Immature natural killer cell (primary cell): ENCODE data around the gene EGFR. TPM values are rescaled to one million over a fixed set of nuclear protein-coding genes. Genes with fewer than 3 reads are reported as not detected.
A peak's percentile ranks its signal among the peaks of the same experiment; 100 is the strongest.

Experiments used
- DNase-seq, 3 donors: peaks; one replicate each; pipeline ENCODE4 v3.0.0; 2022; ENCODE audit warnings: mixed read lengths in 1 of 3
- H3K27ac Mint-ChIP-seq, 6 donors: one replicate each; pipeline ENCODE4 v1.8.0; 2020; ENCODE audit warnings: mixed read lengths in 6 of 6, mild to moderate bottlenecking in 5 of 6, inconsistent platforms in 4 of 6, moderate library complexity in 3 of 6
- H3K27me3 Mint-ChIP-seq, 3 donors: one replicate each; pipeline ENCODE4 v1.8.0; 2020 to 2021; ENCODE audit warnings: low read depth in 3 of 3, mild to moderate bottlenecking in 3 of 3, mixed read lengths in 3 of 3, moderate library complexity in 3 of 3, inconsistent platforms in 1 of 3
- H3K36me3 Mint-ChIP-seq, 3 donors: one replicate each; pipeline ENCODE4 v1.8.0; 2020; ENCODE audit warnings: mixed read lengths in 3 of 3, inconsistent platforms in 2 of 3, mild to moderate bottlenecking in 2 of 3
- H3K4me1 Mint-ChIP-seq, 2 donors: one replicate each; pipeline ENCODE4 v1.8.0; 2020; ENCODE audit warnings: inconsistent platforms in 2 of 2, mild to moderate bottlenecking in 2 of 2, mixed read lengths in 2 of 2, moderate library complexity in 1 of 2
- H3K4me3 Mint-ChIP-seq, 5 donors: one replicate each; pipeline ENCODE4 v1.8.0; 2020; ENCODE audit warnings: mild to moderate bottlenecking in 5 of 5, mixed read lengths in 5 of 5, inconsistent platforms in 3 of 5, moderate library complexity in 3 of 5
- H3K9me3 Mint-ChIP-seq, 6 donors: one replicate each; pipeline ENCODE4 v1.8.0; 2020; ENCODE audit warnings: mild to moderate bottlenecking in 6 of 6, mixed read lengths in 6 of 6, inconsistent platforms in 4 of 6, moderate library complexity in 3 of 6
- polyA plus RNA-seq, 3 donors: library from polyadenylated mRNA; unstranded; fragments of 300-500 nt; fragmentation: Illumina TruSeq; gene quantifications; one replicate each; pipeline ENCODE4 v1.2.3, GENCODE V29; 2021

Gene EGFR
- not detected for polyA plus RNA-seq

- DNase-seq: no peak
- H3K4me1 Mint-ChIP-seq: no peaks in the 10 kb centered on the region
- peaks cover 0 to 13% (median 4%) of the 10 kb centered on the region in 6 donors for H3K9me3 Mint-ChIP-seq
- H3K4me3 Mint-ChIP-seq: peak within 1 kb of the TSS in 3 of 5 donors; percentile 28 to 55 (median 38)
- peaks cover 0 to 3% (median 0%) of the 10 kb centered on the region in 3 donors for H3K36me3 Mint-ChIP-seq
- H3K27me3 Mint-ChIP-seq: peaks cover 5 to 32% (median 7%) of the 10 kb centered on the region in 3 donors
- no peak within 1 kb of the TSS for H3K27ac Mint-ChIP-seq
Observed at GRCh38 chr7:55018361-55019190, at the start of gene EGFR. TSS of gene EGFR (plus strand) at chr7:55019017. CDS start at chr7:55019278, 261 bp downstream.

GRCh38 chr7:54969208-54969967, 49.4 kb upstream of the EGFR start:
- H3K9me3 Mint-ChIP-seq: peaks cover 0 to 21% (median 9%) of the 10 kb centered on the region in 6 donors
- DNase-seq: no peak
- no peak overlapping the region for H3K4me3 Mint-ChIP-seq
- no peak overlapping the region for H3K27ac Mint-ChIP-seq
- no peaks in the 10 kb centered on the region for H3K4me1 Mint-ChIP-seq
- H3K27me3 Mint-ChIP-seq: peaks cover 0 to 4% (median 2%) of the 10 kb centered on the region in 3 donors
- peaks cover 0 to 3% (median 0%) of the 10 kb centered on the region in 3 donors for H3K36me3 Mint-ChIP-seq

- Mint-ChIP-seq H3K36me3 (peaks cover 0 to 3% (median 0%) of the 10 kb centered on the region in 3 donors), H3K4me1 (no peaks in the 10 kb centered on the region), H3K27me3 (peaks cover 0 to 2% (median 2%) of the 10 kb centered on the region in 3 donors)
Observed at GRCh38 chr7:54972733-54973294, 46.0 kb upstream of the EGFR start.

DNA sequence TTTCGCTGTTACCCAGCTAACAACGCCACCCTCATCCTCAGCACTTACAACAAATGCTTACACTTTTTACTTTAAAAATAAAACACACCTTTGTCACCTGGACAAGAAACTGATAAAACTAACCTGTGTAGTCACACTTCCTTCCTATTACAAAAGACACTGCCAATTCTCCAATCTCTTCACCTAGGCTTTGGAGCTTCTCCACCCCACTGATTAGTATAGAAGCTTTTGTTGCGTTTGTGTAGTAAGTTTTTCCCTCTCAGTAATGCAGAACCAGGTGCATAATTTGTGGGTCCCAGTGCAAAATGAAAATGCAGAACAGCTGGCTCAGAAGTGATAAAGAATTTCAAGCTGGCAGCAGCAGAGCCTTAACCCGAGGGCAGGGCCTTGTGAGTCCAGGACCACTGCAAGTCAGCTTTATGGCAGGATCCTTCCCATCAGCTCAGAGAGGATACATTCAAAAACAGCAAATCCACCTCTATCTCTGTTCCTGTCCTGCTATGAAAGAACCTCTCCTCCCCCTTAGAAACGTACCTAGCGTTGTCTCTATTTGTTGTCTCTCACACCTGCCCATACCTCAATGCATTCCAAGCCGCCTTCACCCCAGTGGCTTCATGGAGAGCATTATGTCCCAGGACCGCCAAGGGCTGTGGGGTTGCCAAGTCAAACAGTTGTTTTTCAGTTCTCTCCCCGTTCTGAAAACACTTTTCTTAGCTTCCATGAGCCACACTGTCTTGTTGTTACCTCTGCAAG, 40.3 kb upstream of the EGFR start:
- DNase-seq: no peak
- Mint-ChIP-seq H3K4me1 (no peaks in the 10 kb centered on the region), H3K4me3 (no peak overlapping the region), H3K27ac (no peak overlapping the region), H3K27me3 (peaks cover 1 to 6% (median 4%) of the 10 kb centered on the region in 3 donors), H3K9me3 (peaks cover 0 to 4% (median 0%) of the 10 kb centered on the region in 6 donors), H3K36me3 (no peaks in the 10 kb centered on the region)

More at GRCh38 chr7:54972733-54973294, 46.0 kb upstream of the EGFR start:
- Mint-ChIP-seq H3K9me3 (peaks cover 2 to 21% (median 10%) of the 10 kb centered on the region in 6 donors), H3K27ac (no peak overlapping the region), H3K4me3 (no peak overlapping the region)
- no peak for DNase-seq

GRCh38 chr7:54980521-54980920, 38.3 kb upstream of the EGFR start:
- peaks cover 0 to 5% (median 0%) of the 10 kb centered on the region in 6 donors for H3K9me3 Mint-ChIP-seq
- H3K27ac Mint-ChIP-seq: no peak overlapping the region
- DNase-seq: no peak
- peaks cover 0 to 3% (median 0%) of the 10 kb centered on the region in 3 donors for H3K36me3 Mint-ChIP-seq
- H3K27me3 Mint-ChIP-seq: peaks cover 1 to 6% (median 4%) of the 10 kb centered on the region in 3 donors
- no peak overlapping the region for H3K4me3 Mint-ChIP-seq
- no peaks in the 10 kb centered on the region for H3K4me1 Mint-ChIP-seq

DNA sequence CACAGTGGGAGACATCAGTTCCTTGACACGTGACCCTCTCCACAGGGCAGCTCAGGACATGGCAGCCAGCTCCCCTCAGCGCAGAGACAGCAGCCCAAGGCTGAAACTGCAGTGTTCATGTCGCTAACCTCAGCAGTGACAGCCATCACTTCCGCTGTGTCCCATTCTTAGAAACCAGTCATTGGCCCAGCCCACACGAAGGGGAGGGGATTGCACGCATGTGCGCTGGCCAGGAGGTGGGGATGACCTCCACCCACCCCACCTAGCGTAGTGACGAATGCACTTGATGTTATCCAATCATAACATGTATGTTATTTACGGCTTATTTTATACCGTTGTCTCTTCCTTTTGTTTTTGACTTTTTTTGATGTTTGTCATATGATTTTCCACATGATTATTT, 36.9 kb upstream of the EGFR start:
- H3K36me3 Mint-ChIP-seq: peaks cover 0 to 3% (median 0%) of the 10 kb centered on the region in 3 donors
- H3K27ac Mint-ChIP-seq: no peak overlapping the region
- H3K4me3 Mint-ChIP-seq: no peak overlapping the region
- peaks cover 0 to 8% (median 0%) of the 10 kb centered on the region in 6 donors for H3K9me3 Mint-ChIP-seq
- H3K4me1 Mint-ChIP-seq: no peaks in the 10 kb centered on the region
- DNase-seq: no peak
- H3K27me3 Mint-ChIP-seq: peaks cover 1 to 10% (median 7%) of the 10 kb centered on the region in 3 donors

GRCh38 chr7:54985426-54986330, 33.1 kb upstream of the EGFR start:
- no peak overlapping the region for H3K27ac Mint-ChIP-seq
- no peak for DNase-seq
- H3K9me3 Mint-ChIP-seq: peaks cover 0 to 12% (median 2%) of the 10 kb centered on the region in 6 donors

DNA sequence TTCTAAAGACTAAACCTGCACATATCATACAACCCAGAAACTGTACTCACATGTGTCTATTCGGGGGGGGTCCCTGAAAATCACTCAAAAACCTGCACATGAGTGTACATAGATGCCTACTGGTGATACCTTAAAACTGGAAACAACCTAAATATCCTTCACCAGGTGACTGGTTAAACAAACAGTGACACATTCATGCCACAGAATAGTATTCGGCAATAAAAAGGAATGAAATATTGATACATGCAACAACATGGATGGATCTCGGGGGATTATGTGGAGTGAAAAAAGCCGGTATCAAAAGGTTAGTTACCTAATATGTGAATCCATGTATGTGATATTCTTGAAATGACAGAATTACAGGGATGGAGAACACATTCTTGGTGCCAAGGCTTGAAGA, 32.1 kb upstream of the EGFR start:
- Mint-ChIP-seq H3K36me3 (peaks cover 0 to 3% (median 0%) of the 10 kb centered on the region in 3 donors), H3K4me1 (no peaks in the 10 kb centered on the region), H3K4me3 (no peak overlapping the region), H3K9me3 (peaks cover 0 to 22% (median 5%) of the 10 kb centered on the region in 6 donors), H3K27me3 (peaks cover 4 to 15% (median 5%) of the 10 kb centered on the region in 3 donors), H3K27ac (no peak overlapping the region)
- DNase-seq: no peak

More at GRCh38 chr7:54985426-54986330, 33.1 kb upstream of the EGFR start:
- H3K27me3 Mint-ChIP-seq: peaks cover 3 to 12% (median 5%) of the 10 kb centered on the region in 3 donors
- H3K4me3 Mint-ChIP-seq: no peak overlapping the region
- H3K36me3 Mint-ChIP-seq: peaks cover 0 to 3% (median 0%) of the 10 kb centered on the region in 3 donors
- no peaks in the 10 kb centered on the region for H3K4me1 Mint-ChIP-seq

DNA sequence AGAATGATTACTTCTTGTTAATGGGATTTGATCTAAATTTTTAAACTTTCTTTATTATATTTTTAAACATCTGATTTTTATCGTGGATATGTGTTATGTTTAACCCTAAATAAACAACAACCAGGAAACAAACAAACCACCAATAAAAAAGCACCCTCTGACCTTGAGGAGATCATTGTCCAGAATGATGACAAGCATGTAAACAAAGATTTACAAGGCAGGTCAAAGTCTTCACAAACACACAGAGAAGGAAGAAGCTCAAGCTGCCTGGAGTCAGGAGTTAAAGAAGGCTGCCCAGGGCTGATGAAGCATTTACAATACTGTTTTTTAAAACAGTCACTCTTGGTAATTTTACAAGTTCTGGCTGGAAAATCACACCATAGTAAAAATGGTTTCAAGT, 31.0 kb upstream of the EGFR start:
- Mint-ChIP-seq H3K27me3 (peaks cover 2 to 10% (median 4%) of the 10 kb centered on the region in 3 donors), H3K36me3 (peaks cover 0 to 3% (median 0%) of the 10 kb centered on the region in 3 donors), H3K27ac (no peak overlapping the region), H3K4me3 (no peak overlapping the region), H3K9me3 (peaks cover 0 to 22% (median 5%) of the 10 kb centered on the region in 6 donors), H3K4me1 (no peaks in the 10 kb centered on the region)
- DNase-seq: no peak

DNA sequence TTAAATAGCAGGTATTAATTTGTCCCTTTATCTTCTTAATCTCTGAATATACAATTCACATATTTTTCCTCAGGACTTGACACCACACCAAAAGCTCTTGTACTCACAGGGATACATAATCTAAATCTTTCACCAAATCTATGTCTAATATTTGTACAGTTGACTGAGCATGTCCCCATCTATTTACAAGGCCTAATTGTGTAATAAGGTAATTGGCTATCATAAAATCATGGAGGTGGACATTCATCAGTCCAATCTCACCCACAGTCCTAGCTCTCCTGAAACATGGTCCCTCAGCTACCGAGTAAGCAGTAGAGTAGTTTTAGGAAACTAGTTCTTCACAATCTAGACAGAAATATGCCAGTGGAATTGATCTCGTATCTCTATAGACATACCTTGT, 30.3 kb upstream of the EGFR start:
- Mint-ChIP-seq H3K27me3 (peaks cover 1 to 10% (median 4%) of the 10 kb centered on the region in 3 donors), H3K9me3 (peaks cover 0 to 22% (median 5%) of the 10 kb centered on the region in 6 donors), H3K4me1 (no peaks in the 10 kb centered on the region), H3K36me3 (peaks cover 0 to 3% (median 0%) of the 10 kb centered on the region in 3 donors), H3K4me3 (no peak overlapping the region), H3K27ac (no peak overlapping the region)
- DNase-seq: no peak

DNA sequence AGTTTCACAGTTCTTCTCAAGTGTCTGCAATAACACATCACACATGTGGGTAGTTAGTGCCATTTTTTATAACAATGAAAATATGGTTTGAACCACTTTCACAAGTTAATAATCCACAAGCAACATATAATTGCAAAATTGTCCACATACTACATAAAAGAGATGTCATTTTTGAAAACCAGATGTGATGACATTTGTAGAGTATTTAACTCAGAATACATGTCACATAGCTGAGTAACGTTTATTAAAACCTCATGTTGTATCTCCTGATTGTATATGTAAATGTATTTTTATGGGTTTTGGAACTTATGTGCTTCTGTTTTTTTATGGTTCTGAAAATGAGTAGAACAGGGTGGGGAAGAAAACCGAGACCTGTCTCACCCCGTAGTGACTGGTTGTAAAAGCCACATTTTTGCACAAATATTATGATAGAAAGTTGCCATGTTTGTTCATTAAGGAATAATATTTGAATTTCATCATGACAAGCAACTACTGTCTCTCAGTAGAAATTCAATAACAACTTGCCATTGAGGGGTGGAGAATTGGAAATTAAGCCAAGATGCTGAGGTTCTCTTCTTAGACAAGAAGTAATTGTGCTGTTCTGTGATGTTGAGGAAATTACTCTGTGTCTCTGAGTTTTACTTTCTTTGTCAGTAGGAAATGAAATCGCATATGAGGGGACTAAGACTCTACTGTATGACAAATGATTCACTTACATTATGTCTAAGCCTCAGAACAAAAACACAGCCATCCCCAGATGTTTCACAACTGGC, 29.2 kb upstream of the EGFR start:
- H3K36me3 Mint-ChIP-seq: no peaks in the 10 kb centered on the region
- H3K27ac Mint-ChIP-seq: no peak overlapping the region
- no peak for DNase-seq
- H3K9me3 Mint-ChIP-seq: peaks cover 0 to 22% (median 5%) of the 10 kb centered on the region in 6 donors
- H3K4me3 Mint-ChIP-seq: no peak overlapping the region
- no peaks in the 10 kb centered on the region for H3K4me1 Mint-ChIP-seq
- peaks cover 1 to 10% (median 4%) of the 10 kb centered on the region in 3 donors for H3K27me3 Mint-ChIP-seq

- no peak overlapping the region for H3K4me3 Mint-ChIP-seq
- no peaks in the 10 kb centered on the region for H3K36me3 Mint-ChIP-seq
- H3K27ac Mint-ChIP-seq: no peak overlapping the region
Observed at GRCh38 chr7:54991341-54991740, 27.5 kb upstream of the EGFR start.

More at GRCh38 chr7:54991341-54991740, 27.5 kb upstream of the EGFR start:
- Mint-ChIP-seq H3K4me1 (no peaks in the 10 kb centered on the region), H3K9me3 (peaks cover 0 to 22% (median 5%) of the 10 kb centered on the region in 6 donors), H3K27me3 (peaks cover 0 to 4% (median 4%) of the 10 kb centered on the region in 3 donors)
- DNase-seq: no peak
